HepG2 (cell line): ENCODE measurements around the gene SRBD1. TPM values are rescaled to one million over a fixed set of nuclear protein-coding genes. Genes with fewer than 3 reads are reported as not detected.

Experiments used
- ATAC-seq: fragments of 200-7000 bp; cut with Tn5 transposase; 3 replicates; pipeline ENCODE4 v1.9.1; 2020; ENCODE audit warnings: mild to moderate bottlenecking, moderate library complexity
- BruUV-seq: library from RNA; stranded (reverse); fragments of 400-500 nt; replicated peaks from 2 replicates; lab custom pipeline; 2021; lab: Mats Ljungman, UMichigan
- CTCF ChIA-PET: fragments of 300-600 bp; formaldehyde crosslinking; extraction: SDS; loops from one replicate; lab custom pipeline; 2021; ENCODE audit warnings: low total read pairs, inconsistent platforms, low intra/inter-chr PET ratio; lab: Yijun Ruan, JAX
- POLR2A ChIA-PET: fragments of 350-600 bp; sonication (Branson Sonifier 250); formaldehyde crosslinking; loops from one replicate; lab custom pipeline; 2020; ENCODE audit warnings: antibody characterized with exemption, inconsistent platforms; lab: Yijun Ruan, JAX
- DNase-seq: peaks from one replicate; pipeline ENCODE4 v3.0.0-alpha.2; 2015; ENCODE audit warnings: low spot score
- FAIRE-seq: peaks from 3 replicates; lab custom pipeline; 2011; peaks lifted over from hg19 to GRCh38; lab: Jason Lieb, UNC
- H2AFZ ChIP-seq: one replicate; pipeline ENCODE4 v1.6.1; 2011; ENCODE audit warnings: low read length, inconsistent platforms
- H3K27ac ChIP-seq: fragments of 300-600 bp; 3 replicates; pipeline ENCODE4 v1.8.0; 2011; ENCODE audit warnings: mixed run types, mild to moderate bottlenecking, mixed read lengths, low read length, inconsistent platforms; ENCODE audit not compliant: insufficient read depth; ENCODE audit errors: extremely low read length
- H3K27me3 ChIP-seq, 2 experiments: fragments of 200-600 bp in 1 of 2; 2 replicates in 1 of 2; 3 replicates in 1 of 2; pipeline versions ENCODE4 v1.6.0 to v1.8.0; 2011; ENCODE audit warnings: low read length in 2 of 2, mild to moderate bottlenecking in 2 of 2, moderate library complexity in 2 of 2, inconsistent platforms in 1 of 2; ENCODE audit not compliant: insufficient read depth in 2 of 2, control insufficient read depth in 1 of 2
- H3K36me3 ChIP-seq, 2 experiments: fragments of 200-600 bp in 1 of 2; replicated peaks in 1 of 2; 2 replicates in 1 of 2; 3 replicates in 1 of 2; pipeline versions ENCODE4 v1.5.1 to v1.8.0; 2011; ENCODE audit warnings: low read length in 2 of 2, inconsistent platforms in 1 of 2; ENCODE audit not compliant: insufficient read depth in 2 of 2, control insufficient read depth in 1 of 2
- H3K4me1 ChIP-seq: 2 replicates; pipeline ENCODE4 v1.5.1; 2012; ENCODE audit warnings: low read length, inconsistent platforms; ENCODE audit not compliant: insufficient read depth
- H3K4me2 ChIP-seq: 2 replicates; pipeline ENCODE4 v1.6.0; 2011; ENCODE audit warnings: low read depth, low read length, inconsistent platforms
- H3K4me3 ChIP-seq, 3 experiments: fragments of 200-600 bp in 1 of 3; sonication (generic), shearing (Covaris generic) in 1 of 3; replicated peaks in 1 of 3; 2 replicates each; pipeline ENCODE4 v1.5.1; 2011 to 2016; ENCODE audit warnings: low read length in 3 of 3, inconsistent platforms in 2 of 3, low read depth in 2 of 3, mild to moderate bottlenecking in 2 of 3, control low read depth in 1 of 3, mixed read lengths in 1 of 3; ENCODE audit not compliant: insufficient read depth in 1 of 3
- H3K79me2 ChIP-seq: one replicate; pipeline ENCODE4 v1.6.1; 2011; ENCODE audit warnings: low read length, inconsistent platforms; ENCODE audit not compliant: insufficient read depth
- H3K9ac ChIP-seq: 2 replicates; pipeline ENCODE4 v1.6.0; 2011; ENCODE audit warnings: mild to moderate bottlenecking, low read depth, low read length, inconsistent platforms; ENCODE audit not compliant: insufficient read depth
- H3K9me3 ChIP-seq: 2 replicates; pipeline ENCODE4 v1.5.1; 2012; ENCODE audit warnings: mild to moderate bottlenecking, low read length
- H4K20me1 ChIP-seq: 2 replicates; pipeline ENCODE4 v1.6.0; 2011; ENCODE audit warnings: inconsistent platforms, mild to moderate bottlenecking, low read length, moderate library complexity; ENCODE audit not compliant: insufficient read depth
- GATA4 ChIP-seq: sonication (generic); IDR thresholded peaks from 2 replicates; pipeline ENCODE4 v1.6.1; 2016; ENCODE audit warnings: antibody characterized with exemption, low read depth, borderline replicate concordance
- GLI4 ChIP-seq: sonication (generic); formaldehyde crosslinking; IDR thresholded peaks from 2 replicates; pipeline ENCODE4 v1.5.1; 2020; ENCODE audit warnings: missing genetic modification reagents, mild to moderate bottlenecking, moderate library complexity, borderline replicate concordance
- NFRKB ChIP-seq: fragments of 450-650 bp; IDR thresholded peaks from 2 replicates; pipeline ENCODE4 v1.6.1; 2017
- NKX3-1 ChIP-seq: sonication (generic); formaldehyde crosslinking; IDR thresholded peaks from 2 replicates; pipeline ENCODE4 v1.5.0; 2020; ENCODE audit warnings: missing genetic modification reagents
- PPARG ChIP-seq: conservative IDR thresholded peaks from 2 replicates; pipeline ENCODE4 v1.6.1; 2016; ENCODE audit warnings: missing biosample characterization, missing genetic modification reagents
- RORA ChIP-seq: sonication (generic); formaldehyde crosslinking; IDR thresholded peaks from 2 replicates; pipeline ENCODE4 v1.5.0; 2020; ENCODE audit warnings: mild to moderate bottlenecking, missing genetic modification reagents, moderate library complexity
- WIZ ChIP-seq: sonication (generic); formaldehyde crosslinking; IDR thresholded peaks from 2 replicates; pipeline ENCODE4 v1.5.1; 2020; ENCODE audit warnings: mild to moderate bottlenecking, missing genetic modification reagents
- ZNF160 ChIP-seq: sonication (generic); formaldehyde crosslinking; IDR thresholded peaks from 2 replicates; pipeline ENCODE4 v1.8.0; 2022; ENCODE audit warnings: mild to moderate bottlenecking, inconsistent platforms, missing genetic modification reagents
- ZNF629 ChIP-seq: sonication (generic); formaldehyde crosslinking; conservative IDR thresholded peaks from 2 replicates; pipeline ENCODE4 v1.5.0; 2020; ENCODE audit warnings: missing genetic modification reagents
- ZNF746 ChIP-seq: sonication (generic); formaldehyde crosslinking; IDR thresholded peaks from 2 replicates; pipeline ENCODE4 v1.8.0; 2022; ENCODE audit warnings: mild to moderate bottlenecking, missing genetic modification reagents
- WGBS: methylation state at CpG from one replicate; pipeline ENCODE4 v1.1.6; 2017; ENCODE audit warnings: low lambda C conversion rate; 5-methylcytosine and 5-hydroxymethylcytosine counted together
- in situ Hi-C: cut with HindIII; loops from 2 replicates; pipeline ENCODE4 v1.10.0; 2017; ENCODE audit warnings: low pct_unique_long_range_greater_than_20kb; ENCODE audit not compliant: extremely low pct_ligation_motif_present
- intact Hi-C: fragments of 100-400 bp; cut with micrococcal nuclease; formaldehyde crosslinking; loops from one replicate; pipeline ENCODE4 v1.10.0; 2022; ENCODE audit not compliant: unreplicated experiment
- polyA plus RNA-seq, 8 experiments: library from polyadenylated mRNA; depleted of rRNA in 3 of 8; stranded (reverse) in 7 of 8; unstranded in 1 of 8; fragments of >200 nt; fragmentation: Illumina TruSeq in 4 of 8; extraction: Trizol in 4 of 8; gene quantifications; 2 replicates each; pipeline versions ENCODE4 v1.2.1 to v1.2.3, GENCODE V29; 2011 to 2016; ENCODE audit warnings: low read depth in 4 of 8, missing spikeins in 1 of 8, mixed read lengths in 1 of 8; ENCODE audit not compliant: insufficient read depth in 1 of 8
- total RNA-seq, 5 experiments: library from RNA; depleted of rRNA; stranded (reverse); fragments of >200 nt; fragmentation: Illumina TruSeq; extraction: Trizol; gene quantifications; 2 replicates each; pipeline ENCODE4 v1.2.3, GENCODE V29; 2016; ENCODE audit warnings: low read depth in 1 of 5
- TF ChIP-seq, protein P1 (sequence below): sonication (generic); formaldehyde crosslinking; IDR thresholded peaks from 2 replicates; pipeline ENCODE4 v1.5.0; 2020; ENCODE audit warnings: missing genetic modification reagents, mild to moderate bottlenecking, borderline replicate concordance
- TF ChIP-seq, protein P2 (sequence below): sonication (generic); formaldehyde crosslinking; IDR thresholded peaks from 2 replicates; pipeline ENCODE4 v1.5.1; 2020; ENCODE audit warnings: missing genetic modification reagents, mild to moderate bottlenecking, borderline replicate concordance
- TF ChIP-seq, protein P3 (sequence below): sonication (generic); formaldehyde crosslinking; IDR thresholded peaks from 2 replicates; pipeline ENCODE4 v1.5.0; 2020; ENCODE audit warnings: mild to moderate bottlenecking, missing genetic modification reagents, borderline replicate concordance

The SRBD1 gene
- total and polyA plus RNA-seq, 2 of the 13 experiments (the other 11 are each of a cell fraction or from before 2014, with no cell fraction given), result 3.2 to 23.9 TPM

DNA sequence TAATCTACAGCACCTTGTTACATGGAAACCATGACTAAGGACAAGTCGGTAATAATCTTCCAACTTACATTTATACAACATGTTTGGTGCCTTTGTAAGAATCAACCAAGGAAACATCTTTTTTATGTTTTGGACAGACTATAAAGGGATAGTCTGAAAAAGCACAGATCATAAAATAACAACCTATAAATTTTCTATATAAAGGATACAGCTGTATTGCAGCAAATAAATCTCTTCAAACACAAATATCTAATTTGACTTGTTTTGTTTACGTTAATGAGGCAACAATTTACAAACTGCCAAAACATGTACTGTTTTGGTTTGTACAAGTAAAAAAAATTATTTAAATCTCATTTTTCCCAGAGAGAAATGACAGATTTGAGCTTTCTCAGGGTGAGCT lies 92.5 kb downstream of the SRBD1 start (continued):
- TF ChIP-seq GATA4 (no peak), NFRKB (no peak), PPARG (CRISPR knock-in tag) (no peak)
- TF ChIP-seq, protein P1, sequence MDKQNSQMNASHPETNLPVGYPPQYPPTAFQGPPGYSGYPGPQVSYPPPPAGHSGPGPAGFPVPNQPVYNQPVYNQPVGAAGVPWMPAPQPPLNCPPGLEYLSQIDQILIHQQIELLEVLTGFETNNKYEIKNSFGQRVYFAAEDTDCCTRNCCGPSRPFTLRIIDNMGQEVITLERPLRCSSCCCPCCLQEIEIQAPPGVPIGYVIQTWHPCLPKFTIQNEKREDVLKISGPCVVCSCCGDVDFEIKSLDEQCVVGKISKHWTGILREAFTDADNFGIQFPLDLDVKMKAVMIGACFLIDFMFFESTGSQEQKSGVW (CRISPR knock-in tag), result no peak

DNA sequence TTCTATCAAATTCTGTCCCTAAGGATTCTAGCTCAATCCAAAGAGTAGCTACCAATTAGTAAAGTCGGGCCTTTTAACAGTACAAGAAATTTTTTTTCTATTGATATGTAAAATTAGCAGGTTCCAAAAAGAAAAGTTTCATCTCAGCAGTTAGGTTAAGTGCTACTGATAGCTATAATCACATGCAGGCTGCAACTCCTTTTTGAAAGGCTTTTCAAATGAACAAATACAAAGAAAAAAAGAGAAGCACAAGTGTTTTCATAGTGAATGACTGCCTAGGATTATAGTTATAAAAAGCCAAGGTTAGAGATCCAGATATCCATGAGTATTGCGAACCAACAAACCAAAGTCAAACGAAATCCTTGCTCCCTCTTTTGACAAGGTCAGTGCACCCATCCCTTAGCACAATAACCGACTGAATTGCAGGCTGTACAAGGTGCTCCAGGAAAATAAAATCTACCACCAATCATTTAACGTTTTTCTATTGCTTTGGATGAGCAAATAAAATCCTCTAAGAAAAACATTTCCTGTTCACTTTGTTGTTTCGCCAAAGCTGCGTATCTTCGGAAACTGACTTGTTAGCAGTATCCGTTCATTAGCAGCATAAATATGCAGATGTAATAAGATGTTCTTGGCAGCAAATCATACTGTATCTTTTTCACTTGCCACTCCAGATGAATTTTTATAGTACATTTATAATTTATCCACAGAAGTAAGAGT lies 100.2 kb downstream of the SRBD1 start:
- POLR2A ChIA-PET, result no interaction called here
- H3K27ac ChIP-seq, result no peak overlapping the region
- no peak overlapping the region for H3K9ac ChIP-seq
- no peak overlapping the region for H2AFZ ChIP-seq
- no peaks in the 10 kb centered on the region for H3K9me3 ChIP-seq
- H3K4me1 ChIP-seq, result no peaks in the 10 kb centered on the region
- no peak overlapping the region for H3K4me3 ChIP-seq
- no peak overlapping the region for H3K4me2 ChIP-seq
- ATAC-seq (no peak), DNase-seq (no peak), FAIRE-seq (no peak)
- H3K36me3 ChIP-seq, result peaks cover 0 to 2% of the 10 kb centered on the region in 2 experiments; a peak in 1 of 5 replicates
- no peaks in the 10 kb centered on the region for H3K79me2 ChIP-seq
- H4K20me1 ChIP-seq, result no peaks in the 10 kb centered on the region
- intact Hi-C loops (no loop called here), in situ Hi-C loops (no loop called here)
- CTCF ChIA-PET, result no interaction called here
- 76% methylated on average over 9 of the region's 9 CpGs for WGBS
- H3K27me3 ChIP-seq, result no peaks in the 10 kb centered on the region
- no TSS peak for BruUV-seq
- TF ChIP-seq GLI4, result no peak
- TF ChIP-seq ZNF746 (CRISPR knock-in tag), result no peak
- no peak for TF ChIP-seq NKX3-1
- TF ChIP-seq ZNF629 (CRISPR knock-in tag), result no peak
- no peak for TF ChIP-seq RORA (CRISPR knock-in tag)
- TF ChIP-seq ZNF160 (CRISPR knock-in tag), result no peak
- TF ChIP-seq, protein P2, sequence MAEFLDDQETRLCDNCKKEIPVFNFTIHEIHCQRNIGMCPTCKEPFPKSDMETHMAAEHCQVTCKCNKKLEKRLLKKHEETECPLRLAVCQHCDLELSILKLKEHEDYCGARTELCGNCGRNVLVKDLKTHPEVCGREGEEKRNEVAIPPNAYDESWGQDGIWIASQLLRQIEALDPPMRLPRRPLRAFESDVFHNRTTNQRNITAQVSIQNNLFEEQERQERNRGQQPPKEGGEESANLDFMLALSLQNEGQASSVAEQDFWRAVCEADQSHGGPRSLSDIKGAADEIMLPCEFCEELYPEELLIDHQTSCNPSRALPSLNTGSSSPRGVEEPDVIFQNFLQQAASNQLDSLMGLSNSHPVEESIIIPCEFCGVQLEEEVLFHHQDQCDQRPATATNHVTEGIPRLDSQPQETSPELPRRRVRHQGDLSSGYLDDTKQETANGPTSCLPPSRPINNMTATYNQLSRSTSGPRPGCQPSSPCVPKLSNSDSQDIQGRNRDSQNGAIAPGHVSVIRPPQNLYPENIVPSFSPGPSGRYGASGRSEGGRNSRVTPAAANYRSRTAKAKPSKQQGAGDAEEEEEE (CRISPR knock-in tag), result no peak
- TF ChIP-seq, protein P3, sequence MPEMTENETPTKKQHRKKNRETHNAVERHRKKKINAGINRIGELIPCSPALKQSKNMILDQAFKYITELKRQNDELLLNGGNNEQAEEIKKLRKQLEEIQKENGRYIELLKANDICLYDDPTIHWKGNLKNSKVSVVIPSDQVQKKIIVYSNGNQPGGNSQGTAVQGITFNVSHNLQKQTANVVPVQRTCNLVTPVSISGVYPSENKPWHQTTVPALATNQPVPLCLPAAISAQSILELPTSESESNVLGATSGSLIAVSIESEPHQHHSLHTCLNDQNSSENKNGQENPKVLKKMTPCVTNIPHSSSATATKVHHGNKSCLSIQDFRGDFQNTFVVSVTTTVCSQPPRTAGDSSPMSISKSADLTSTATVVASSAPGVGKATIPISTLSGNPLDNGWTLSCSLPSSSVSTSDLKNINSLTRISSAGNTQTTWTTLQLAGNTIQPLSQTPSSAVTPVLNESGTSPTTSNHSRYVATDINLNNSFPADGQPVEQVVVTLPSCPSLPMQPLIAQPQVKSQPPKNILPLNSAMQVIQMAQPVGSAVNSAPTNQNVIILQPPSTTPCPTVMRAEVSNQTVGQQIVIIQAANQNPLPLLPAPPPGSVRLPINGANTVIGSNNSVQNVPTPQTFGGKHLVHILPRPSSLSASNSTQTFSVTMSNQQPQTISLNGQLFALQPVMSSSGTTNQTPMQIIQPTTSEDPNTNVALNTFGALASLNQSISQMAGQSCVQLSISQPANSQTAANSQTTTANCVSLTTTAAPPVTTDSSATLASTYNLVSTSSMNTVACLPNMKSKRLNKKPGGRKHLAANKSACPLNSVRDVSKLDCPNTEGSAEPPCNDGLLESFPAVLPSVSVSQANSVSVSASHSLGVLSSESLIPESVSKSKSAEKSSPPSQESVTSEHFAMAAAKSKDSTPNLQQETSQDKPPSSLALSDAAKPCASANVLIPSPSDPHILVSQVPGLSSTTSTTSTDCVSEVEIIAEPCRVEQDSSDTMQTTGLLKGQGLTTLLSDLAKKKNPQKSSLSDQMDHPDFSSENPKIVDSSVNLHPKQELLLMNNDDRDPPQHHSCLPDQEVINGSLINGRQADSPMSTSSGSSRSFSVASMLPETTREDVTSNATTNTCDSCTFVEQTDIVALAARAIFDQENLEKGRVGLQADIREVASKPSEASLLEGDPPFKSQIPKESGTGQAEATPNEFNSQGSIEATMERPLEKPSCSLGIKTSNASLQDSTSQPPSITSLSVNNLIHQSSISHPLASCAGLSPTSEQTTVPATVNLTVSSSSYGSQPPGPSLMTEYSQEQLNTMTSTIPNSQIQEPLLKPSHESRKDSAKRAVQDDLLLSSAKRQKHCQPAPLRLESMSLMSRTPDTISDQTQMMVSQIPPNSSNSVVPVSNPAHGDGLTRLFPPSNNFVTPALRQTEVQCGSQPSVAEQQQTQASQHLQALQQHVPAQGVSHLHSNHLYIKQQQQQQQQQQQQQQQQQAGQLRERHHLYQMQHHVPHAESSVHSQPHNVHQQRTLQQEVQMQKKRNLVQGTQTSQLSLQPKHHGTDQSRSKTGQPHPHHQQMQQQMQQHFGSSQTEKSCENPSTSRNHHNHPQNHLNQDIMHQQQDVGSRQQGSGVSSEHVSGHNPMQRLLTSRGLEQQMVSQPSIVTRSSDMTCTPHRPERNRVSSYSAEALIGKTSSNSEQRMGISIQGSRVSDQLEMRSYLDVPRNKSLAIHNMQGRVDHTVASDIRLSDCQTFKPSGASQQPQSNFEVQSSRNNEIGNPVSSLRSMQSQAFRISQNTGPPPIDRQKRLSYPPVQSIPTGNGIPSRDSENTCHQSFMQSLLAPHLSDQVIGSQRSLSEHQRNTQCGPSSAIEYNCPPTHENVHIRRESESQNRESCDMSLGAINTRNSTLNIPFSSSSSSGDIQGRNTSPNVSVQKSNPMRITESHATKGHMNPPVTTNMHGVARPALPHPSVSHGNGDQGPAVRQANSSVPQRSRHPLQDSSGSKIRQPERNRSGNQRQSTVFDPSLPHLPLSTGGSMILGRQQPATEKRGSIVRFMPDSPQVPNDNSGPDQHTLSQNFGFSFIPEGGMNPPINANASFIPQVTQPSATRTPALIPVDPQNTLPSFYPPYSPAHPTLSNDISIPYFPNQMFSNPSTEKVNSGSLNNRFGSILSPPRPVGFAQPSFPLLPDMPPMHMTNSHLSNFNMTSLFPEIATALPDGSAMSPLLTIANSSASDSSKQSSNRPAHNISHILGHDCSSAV (CRISPR knock-in tag), result no peak
- no peak for TF ChIP-seq WIZ (CRISPR knock-in tag)
